GDM1 (cell line): ENCODE results near the gene OSBPL5.

ENCODE experiments used
- DNase-seq: peaks from one replicate; lab custom pipeline; 2025; lab: John Stamatoyannopoulos, UW

Gene OSBPL5

GRCh38 chr11:3134218-3134621 lies 30.9 kb downstream of the OSBPL5 start:
- no peak for DNase-seq

GRCh38 chr11:3133261-3134217 lies 31.6 kb downstream of the OSBPL5 start:
- no peak for DNase-seq

- DNase-seq: no peak
Observed at GRCh38 chr11:3132831-3133260, 32.3 kb downstream of the OSBPL5 start.

GRCh38 chr11:3132271-3132781 lies 32.8 kb downstream of the OSBPL5 start:
- DNase-seq: no peak

- DNase-seq: no peak
Observed at GRCh38 chr11:3131330-3131941, 33.7 kb downstream of the OSBPL5 start.

GRCh38 chr11:3130269-3131071 lies 34.6 kb downstream of the OSBPL5 start:
- DNase-seq: no peak

- DNase-seq: no peak
Observed at GRCh38 chr11:3129591-3130268, 35.4 kb downstream of the OSBPL5 start.

- DNase-seq: no peak
Observed at GRCh38 chr11:3129181-3129590, 35.9 kb downstream of the OSBPL5 start.

- DNase-seq: no peak
Observed at GRCh38 chr11:3128356-3129180, 36.5 kb downstream of the OSBPL5 start.

- no peak for DNase-seq
Observed at GRCh38 chr11:3127706-3128355, 37.3 kb downstream of the OSBPL5 start.

GRCh38 chr11:3126901-3127691 lies 38.0 kb downstream of the OSBPL5 start:
- no peak for DNase-seq

GRCh38 chr11:3126207-3126865 lies 38.8 kb downstream of the OSBPL5 start:
- no peak for DNase-seq

GRCh38 chr11:3124821-3125220 lies 40.3 kb downstream of the OSBPL5 start:
- DNase-seq: no peak

- no peak for DNase-seq
Observed at GRCh38 chr11:3123761-3124733, 41.1 kb downstream of the OSBPL5 start.

GRCh38 chr11:3123305-3123704 lies 41.8 kb downstream of the OSBPL5 start:
- no peak for DNase-seq

- no peak for DNase-seq
Observed at GRCh38 chr11:3122775-3123201, 42.3 kb downstream of the OSBPL5 start.

- no peak for DNase-seq
Observed at GRCh38 chr11:3121931-3122774, 43.0 kb downstream of the OSBPL5 start.
